Sigmoid colon (tissue), 4 donors: ENCODE data around the gene CPT1C.
"Not testable (repeated sequence)": the region's sequence is repeated elsewhere in the genome, so short reads cannot be mapped to it uniquely, and the experiment has no call there.

Experiments
- EP300 ChIP-seq, 4 donors: sonication (generic); formaldehyde crosslinking; IDR thresholded peaks; one replicate each; pipeline ENCODE4 v1.6.1; 2017; ENCODE audit warnings: antibody characterized with exemption in 4 of 4
- POLR2A ChIP-seq, 2 donors: fragments of 450-650 bp; IDR thresholded peaks; one replicate each; pipeline ENCODE4 v1.6.1; 2016; ENCODE audit warnings: antibody characterized with exemption in 2 of 2, mild to moderate bottlenecking in 2 of 2, moderate library complexity in 2 of 2
- POLR2AphosphoS5 ChIP-seq, 4 donors: sonication (generic); formaldehyde crosslinking; IDR thresholded peaks; one replicate each; pipeline ENCODE4 v1.6.1; 2017; ENCODE audit warnings: antibody characterized with exemption in 4 of 4
- TF ChIP-seq, protein P1 (sequence below), 4 experiments: fragments of 450-650 bp in 3 of 4; fragments of 200-600 bp in 1 of 4; IDR thresholded peaks; one replicate each; pipeline ENCODE4 v1.5.1; 2016 to 2019; ENCODE audit warnings: antibody characterized with exemption in 4 of 4, mild to moderate bottlenecking in 3 of 4, moderate library complexity in 2 of 4

DNA sequence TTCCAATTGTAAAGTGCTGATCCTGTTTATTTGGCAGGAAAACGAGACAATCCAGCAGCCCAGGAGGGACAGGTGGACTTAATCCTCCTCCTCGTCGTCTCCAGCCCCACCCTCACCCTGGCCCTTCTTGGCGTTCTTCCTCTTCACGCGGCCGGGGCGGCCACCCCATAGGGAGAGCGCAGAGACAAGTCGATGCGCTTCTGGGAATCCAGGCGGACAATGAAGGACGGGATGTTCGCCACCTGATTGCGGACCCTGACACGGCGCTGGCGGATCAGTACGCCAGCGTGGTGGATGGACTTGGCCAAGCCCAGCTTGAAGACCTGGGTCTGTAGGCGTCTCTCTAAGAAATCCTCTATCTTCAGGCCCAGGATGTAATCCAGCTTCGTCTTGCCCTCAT is 28.5 kb downstream of the CPT1C start:
- TF ChIP-seq, protein P1, sequence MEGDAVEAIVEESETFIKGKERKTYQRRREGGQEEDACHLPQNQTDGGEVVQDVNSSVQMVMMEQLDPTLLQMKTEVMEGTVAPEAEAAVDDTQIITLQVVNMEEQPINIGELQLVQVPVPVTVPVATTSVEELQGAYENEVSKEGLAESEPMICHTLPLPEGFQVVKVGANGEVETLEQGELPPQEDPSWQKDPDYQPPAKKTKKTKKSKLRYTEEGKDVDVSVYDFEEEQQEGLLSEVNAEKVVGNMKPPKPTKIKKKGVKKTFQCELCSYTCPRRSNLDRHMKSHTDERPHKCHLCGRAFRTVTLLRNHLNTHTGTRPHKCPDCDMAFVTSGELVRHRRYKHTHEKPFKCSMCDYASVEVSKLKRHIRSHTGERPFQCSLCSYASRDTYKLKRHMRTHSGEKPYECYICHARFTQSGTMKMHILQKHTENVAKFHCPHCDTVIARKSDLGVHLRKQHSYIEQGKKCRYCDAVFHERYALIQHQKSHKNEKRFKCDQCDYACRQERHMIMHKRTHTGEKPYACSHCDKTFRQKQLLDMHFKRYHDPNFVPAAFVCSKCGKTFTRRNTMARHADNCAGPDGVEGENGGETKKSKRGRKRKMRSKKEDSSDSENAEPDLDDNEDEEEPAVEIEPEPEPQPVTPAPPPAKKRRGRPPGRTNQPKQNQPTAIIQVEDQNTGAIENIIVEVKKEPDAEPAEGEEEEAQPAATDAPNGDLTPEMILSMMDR (IDR thresholded peaks at IDR 0.05): not testable (repeated sequence)
- not testable (repeated sequence) for TF ChIP-seq POLR2A, POLR2AphosphoS5, EP300 (IDR thresholded peaks at IDR 0.05)
